WTC11 (cell line): Measurements from ENCODE around the gene PSMB11.

ENCODE experiments used
- E2F4 ChIP-seq: sonication (generic); formaldehyde crosslinking; IDR thresholded peaks from 2 replicates; pipeline ENCODE4 v1.8.1; 2022; ENCODE audit warnings: low read depth, mild to moderate bottlenecking, moderate library complexity, missing genetic modification reagents, borderline replicate concordance
- USF2 ChIP-seq: sonication (generic); formaldehyde crosslinking; IDR thresholded peaks from 2 replicates; pipeline ENCODE4 v1.8.1; 2023; ENCODE audit warnings: mild to moderate bottlenecking, missing genetic modification reagents, moderate library complexity

- TF ChIP-seq E2F4 (CRISPR knock-in tag) (no peak), USF2 (CRISPR knock-in tag) (no peak)
Observed at GRCh38 chr14:23058654-23059504, 16.9 kb downstream of the PSMB11 start.
